GM23338 (cell line): ENCODE results near the gene SLC66A2. TPM values are rescaled to one million over a fixed set of nuclear protein-coding genes. Genes with fewer than 3 reads are reported as not detected.

ENCODE experiments used
- ATAC-seq: fragments of 200-7000 bp; cut with Tn5 transposase; 3 replicates; pipeline ENCODE4 v1.9.1; 2020
- DNase-seq: peaks from one replicate; pipeline ENCODE4 v3.0.0-alpha.2; 2015; ENCODE audit warnings: low spot score
- H2AFZ ChIP-seq: fragments of 200-600 bp; sonication (generic); 2 replicates; pipeline ENCODE4 v1.8.0; 2016; ENCODE audit warnings: antibody characterized with exemption, mild to moderate bottlenecking, moderate library complexity
- H3F3A ChIP-seq: fragments of 200-600 bp; sonication (generic); replicated peaks from 2 replicates; pipeline ENCODE4 v1.8.0; 2017; ENCODE audit warnings: antibody characterized with exemption, mixed run types, low read depth
- H3K27ac ChIP-seq: fragments of 200-600 bp; sonication (generic); 2 replicates; pipeline ENCODE4 v1.6.1; 2016; ENCODE audit warnings: low read depth
- H3K27me3 ChIP-seq: fragments of 200-600 bp; sonication (generic); 2 replicates; pipeline ENCODE4 v1.8.0; 2016; ENCODE audit warnings: mild to moderate bottlenecking, mixed run types, moderate library complexity; ENCODE audit not compliant: insufficient read depth
- H3K36me3 ChIP-seq: fragments of 200-600 bp; sonication (generic); 2 replicates; pipeline ENCODE4 v1.8.0; 2016; ENCODE audit warnings: mild to moderate bottlenecking; ENCODE audit not compliant: insufficient read depth
- H3K4me1 ChIP-seq: fragments of 200-600 bp; sonication (generic); 2 replicates; pipeline ENCODE4 v1.8.0; 2016; ENCODE audit warnings: mild to moderate bottlenecking, moderate library complexity; ENCODE audit not compliant: insufficient read depth
- H3K4me2 ChIP-seq: fragments of 200-600 bp; sonication (generic); 2 replicates; pipeline ENCODE4 v1.7.1; 2017; ENCODE audit warnings: mixed run types
- H3K4me3 ChIP-seq: fragments of 200-600 bp; sonication (generic); 2 replicates; pipeline ENCODE4 v1.6.1; 2016; ENCODE audit warnings: mixed run types
- H3K79me2 ChIP-seq: fragments of 200-600 bp; sonication (generic); replicated peaks from 2 replicates; pipeline ENCODE4 v1.8.0; 2017; ENCODE audit warnings: mild to moderate bottlenecking; ENCODE audit not compliant: insufficient read depth
- H3K9me2 ChIP-seq: fragments of 200-600 bp; sonication (generic); 2 replicates; pipeline ENCODE4 v1.8.0; 2017; ENCODE audit not compliant: insufficient read depth
- H4K20me1 ChIP-seq: fragments of 200-600 bp; sonication (generic); replicated peaks from 2 replicates; pipeline ENCODE4 v1.8.0; 2017; ENCODE audit warnings: mild to moderate bottlenecking; ENCODE audit not compliant: insufficient read depth
- H3K27ac Mint-ChIP-seq: 2 replicates; pipeline ENCODE4 v1.8.0; 2020; ENCODE audit warnings: inconsistent platforms, mild to moderate bottlenecking, moderate library complexity, mixed read lengths
- H3K27me3 Mint-ChIP-seq: 3 replicates; pipeline ENCODE4 v1.8.0; 2022; ENCODE audit warnings: low read depth, mild to moderate bottlenecking, moderate library complexity, mixed read lengths, inconsistent platforms; ENCODE audit not compliant: insufficient read depth, poor library complexity
- H3K36me3 Mint-ChIP-seq: 3 replicates; pipeline ENCODE4 v1.8.0; 2021; ENCODE audit warnings: low read depth, mild to moderate bottlenecking, inconsistent platforms, moderate library complexity, mixed read lengths
- H3K4me1 Mint-ChIP-seq: 3 replicates; pipeline ENCODE4 v1.8.0; 2020; ENCODE audit warnings: mild to moderate bottlenecking, inconsistent platforms, mixed read lengths
- H3K4me3 Mint-ChIP-seq: 3 replicates; pipeline ENCODE4 v1.8.0; 2021; ENCODE audit warnings: moderate library complexity, mild to moderate bottlenecking, inconsistent platforms, mixed read lengths
- H3K9me3 Mint-ChIP-seq: 3 replicates; pipeline ENCODE4 v1.8.0; 2020; ENCODE audit warnings: moderate library complexity, mild to moderate bottlenecking, inconsistent platforms, mixed read lengths
- CREB1 ChIP-seq: fragments of 250-450 bp; sonication (Bioruptor Pico); IDR thresholded peaks from 2 replicates; pipeline ENCODE4 v1.5.0; 2020; ENCODE audit warnings: low read depth, mild to moderate bottlenecking, moderate library complexity
- CTCF ChIP-seq, 2 experiments: fragments of 200-600 bp in 1 of 2; sonication (generic) in 1 of 2; conservative IDR thresholded peaks; 2 replicates each; pipeline versions ENCODE4 v1.5.1 to v1.6.1; 2016 to 2017; ENCODE audit warnings: antibody characterized with exemption in 2 of 2, low read depth in 2 of 2, mild to moderate bottlenecking in 2 of 2, moderate library complexity in 1 of 2
- ETS1 ChIP-seq: IDR thresholded peaks from 2 replicates; pipeline ENCODE4 v1.6.1; 2016; ENCODE audit warnings: antibody characterized with exemption
- EZH2 ChIP-seq: fragments of 200-600 bp; sonication (generic); IDR thresholded peaks from one replicate; pipeline ENCODE4 v1.8.0; 2017; ENCODE audit warnings: antibody characterized with exemption, mild to moderate bottlenecking, low read depth; ENCODE audit not compliant: unreplicated experiment
- EZH2phosphoT487 ChIP-seq: fragments of 200-600 bp; sonication (generic); IDR thresholded peaks from one replicate; pipeline ENCODE4 v1.8.1; 2018; ENCODE audit warnings: antibody characterized with exemption; ENCODE audit not compliant: unreplicated experiment
- JUNB ChIP-seq: IDR thresholded peaks from one replicate; pipeline ENCODE4 v1.6.1; 2016; ENCODE audit warnings: antibody characterized with exemption; ENCODE audit not compliant: unreplicated experiment
- NANOG ChIP-seq: IDR thresholded peaks from 2 replicates; pipeline ENCODE4 v1.6.1; 2016; ENCODE audit warnings: antibody characterized with exemption, borderline replicate concordance
- POLR2AphosphoS5 ChIP-seq: IDR thresholded peaks from 2 replicates; pipeline ENCODE4 v1.6.1; 2016; ENCODE audit warnings: antibody characterized with exemption, low read depth
- REST ChIP-seq: IDR thresholded peaks from one replicate; pipeline ENCODE4 v1.6.1; 2018; ENCODE audit warnings: antibody characterized with exemption; ENCODE audit not compliant: unreplicated experiment
- STAT1 ChIP-seq: IDR thresholded peaks from one replicate; pipeline ENCODE4 v1.6.1; 2016; ENCODE audit warnings: antibody characterized with exemption; ENCODE audit not compliant: unreplicated experiment
- ZNF114 ChIP-seq: fragments of 250-450 bp; sonication (Bioruptor Pico); IDR thresholded peaks from 2 replicates; pipeline ENCODE4 v1.5.0; 2020; ENCODE audit warnings: mild to moderate bottlenecking, moderate library complexity
- ZNF331 ChIP-seq: fragments of 250-450 bp; sonication (Bioruptor Pico); IDR thresholded peaks from 2 replicates; pipeline ENCODE4 v1.5.0; 2020; ENCODE audit warnings: low read depth, mild to moderate bottlenecking, moderate library complexity
- ZNF462 ChIP-seq: fragments of 250-450 bp; sonication (Bioruptor Pico); IDR thresholded peaks from 2 replicates; pipeline ENCODE4 v1.5.0; 2020; ENCODE audit warnings: mild to moderate bottlenecking, moderate library complexity
- polyA plus RNA-seq: library from polyadenylated mRNA; unstranded; fragments of >200 nt; fragmentation: Nextera tagmentation; extraction: Ambion mirVana; gene quantifications from 2 replicates; pipeline ENCODE4 v1.2.1, GENCODE V29; 2016
- total RNA-seq: library from RNA; depleted of rRNA; stranded (reverse); fragments of >200 nt; shearing (Covaris generic); gene quantifications from 2 replicates; pipeline ENCODE4 v1.2.3, GENCODE V29; 2014

SLC66A2 gene
- total and polyA plus RNA-seq, 2 experiments from 2014 or later: 4.0 to 18.1 TPM

- H3K79me2 ChIP-seq: peaks cover 9% of the 10 kb centered on the region; the same call in 1 of the 2 replicates
- no peaks in the 10 kb centered on the region for H3K27me3 ChIP-seq
- peaks cover 9% of the 10 kb centered on the region for H3K27me3 Mint-ChIP-seq
- H3K27ac Mint-ChIP-seq: peak overlapping the region; percentile 54; the same call in 1 of the 2 replicates
- H2AFZ ChIP-seq: no peak overlapping the region
- peak; percentile 74 for ATAC-seq
- H3K4me2 ChIP-seq: no peak overlapping the region
- H3K4me3 Mint-ChIP-seq: no peak overlapping the region
- H3K9me3 Mint-ChIP-seq: peaks cover 26% of the 10 kb centered on the region
- H3F3A ChIP-seq: no peaks in the 10 kb centered on the region
- peaks cover 25% of the 10 kb centered on the region for H3K36me3 Mint-ChIP-seq
- no peak overlapping the region for H3K4me3 ChIP-seq
- no peaks in the 10 kb centered on the region for H3K4me1 ChIP-seq
- peaks cover 13% of the 10 kb centered on the region for H3K4me1 Mint-ChIP-seq
- no peak for DNase-seq
- H3K9me2 ChIP-seq: no peaks in the 10 kb centered on the region
- no peak for TF ChIP-seq ZNF331 (CRISPR knock-in tag)
- TF ChIP-seq NANOG: no peak
- no peak for TF ChIP-seq POLR2AphosphoS5
- no peak for TF ChIP-seq ZNF462 (CRISPR knock-in tag)
- TF ChIP-seq JUNB: no peak
- no peak for TF ChIP-seq ETS1
- TF ChIP-seq CTCF (conservative IDR thresholded peaks at IDR 0.05; ENCODE audit: low read depth in 2 of 2): no peak; a peak in 1 of 4 replicates
- TF ChIP-seq ZNF114 (CRISPR knock-in tag): no peak
- TF ChIP-seq REST: no peak
- no peak for TF ChIP-seq EZH2
- no peak for TF ChIP-seq STAT1
- TF ChIP-seq EZH2phosphoT487: no peak
- TF ChIP-seq CREB1 (CRISPR knock-in tag): no peak
- H4K20me1 ChIP-seq: no peaks in the 10 kb centered on the region
- peaks cover 4% of the 10 kb centered on the region; the same call in 1 of the 2 replicates for H3K36me3 ChIP-seq
- no peak overlapping the region for H3K27ac ChIP-seq
Observed at GRCh38 chr18:79926715-79927606, 24.5 kb downstream of the SLC66A2 start.
